GM21737 (cell line): Measurements from ENCODE around the gene AEBP2.
"Not testable (repeated sequence)": the region's sequence is repeated elsewhere in the genome, so short reads cannot be mapped to it uniquely, and the experiment has no call there.

Source experiments
- ATAC-seq: cut with Tn5 transposase; IDR thresholded peaks from one replicate; pipeline ENCODE4 v1.9.1; 2021; ENCODE audit warnings: mild to moderate bottlenecking, moderate library complexity; ENCODE audit not compliant: unreplicated experiment

Gene AEBP2

DNA sequence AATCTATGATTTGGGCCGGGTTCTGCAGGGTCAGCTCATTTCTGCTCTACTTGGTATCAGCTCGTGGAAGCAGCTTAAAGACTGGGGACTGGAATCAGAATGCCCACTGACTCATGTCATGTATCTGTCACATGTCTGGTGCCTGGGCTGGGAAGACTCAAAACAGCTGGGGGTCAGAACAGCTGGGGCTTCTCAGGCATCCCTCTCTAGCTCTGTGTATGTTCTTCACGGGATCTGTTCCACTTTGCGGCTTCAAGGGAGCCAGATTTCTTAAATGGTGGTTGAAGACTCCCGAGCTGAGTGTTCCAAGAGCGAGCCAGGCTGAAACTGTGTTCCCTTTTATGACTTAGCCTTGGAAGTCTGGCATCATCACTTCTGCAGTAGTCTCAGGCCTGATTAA, 11.9 kb downstream of the AEBP2 start:
- no peak for ATAC-seq

DNA sequence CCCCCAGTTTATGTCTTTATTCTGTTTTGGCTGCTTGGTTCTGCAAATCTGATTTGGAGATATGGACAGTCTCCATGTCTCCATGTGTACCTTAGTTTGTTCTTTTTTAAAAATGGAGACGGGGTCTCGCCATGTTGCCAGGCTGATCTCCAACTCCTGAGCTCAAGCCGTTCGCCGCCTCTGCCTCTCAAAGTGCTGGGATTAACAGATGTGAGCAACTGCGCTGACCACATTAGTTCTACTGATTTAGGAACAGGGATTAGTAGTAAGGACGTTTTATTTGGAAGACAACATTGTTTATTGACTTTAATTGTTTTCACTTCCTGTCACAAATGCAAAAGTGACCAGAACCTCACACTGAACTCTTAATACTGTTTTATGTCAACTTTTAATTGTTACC, 14.7 kb downstream of the AEBP2 start:
- no peak for ATAC-seq

DNA sequence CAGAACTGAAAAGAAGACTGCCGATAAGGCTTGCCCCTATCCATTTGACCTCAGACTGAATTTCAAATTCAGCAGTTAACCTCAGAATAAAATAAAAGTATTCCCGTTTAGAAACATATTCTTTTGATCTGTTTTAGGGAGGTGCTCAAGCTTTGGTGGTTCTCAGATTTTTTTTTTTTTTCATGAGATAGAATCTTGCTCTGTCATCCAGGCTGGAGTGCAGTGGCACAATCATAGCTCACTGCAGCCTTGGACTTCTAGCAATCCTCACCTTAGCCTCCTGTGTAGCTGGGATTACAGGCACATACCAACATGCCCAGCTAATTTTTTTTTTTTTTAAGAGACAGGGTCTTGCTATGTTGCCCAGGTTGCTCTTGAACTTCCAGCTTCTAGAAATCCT, 15.5 kb downstream of the AEBP2 start:
- no peak for ATAC-seq

DNA sequence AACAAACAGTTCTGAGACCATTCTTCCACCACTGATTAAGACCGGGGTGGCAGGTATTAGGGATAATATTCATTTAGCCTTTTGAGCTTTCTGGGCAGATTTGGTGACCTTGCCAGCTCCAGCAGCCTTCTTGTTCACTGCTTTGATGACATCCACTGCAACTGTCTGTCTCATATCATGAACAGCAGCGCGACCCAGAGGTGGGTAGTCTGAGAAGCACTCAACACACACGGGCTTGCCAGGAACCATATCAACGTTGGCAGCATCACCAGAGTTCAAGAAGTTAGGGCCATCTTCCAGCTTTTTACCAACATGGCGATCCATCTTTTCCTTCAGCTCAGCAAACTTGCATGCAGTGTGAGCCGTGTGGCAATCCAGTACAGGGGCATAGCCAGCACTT, 16.9 kb downstream of the AEBP2 start:
- no peak for ATAC-seq

DNA sequence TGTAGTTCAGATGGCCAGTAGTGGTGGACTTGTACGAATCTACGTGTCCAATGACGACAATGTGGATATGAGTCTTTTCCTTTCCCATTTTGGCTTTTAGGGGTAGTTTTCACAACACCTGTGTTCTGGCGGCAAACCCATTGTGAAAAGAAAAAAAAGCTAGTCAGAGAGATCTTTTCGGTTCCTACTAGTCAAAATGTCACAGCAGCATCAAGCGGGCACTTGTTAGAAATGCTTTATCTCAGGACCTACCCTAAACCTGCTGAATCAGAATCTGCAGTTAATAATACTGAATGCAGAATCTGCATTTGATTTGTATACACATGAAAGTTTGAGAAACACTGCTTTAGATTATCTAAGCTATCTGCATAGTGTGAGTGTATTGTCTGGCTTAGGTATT, 18.3 kb downstream of the AEBP2 start:
- no peak for ATAC-seq

DNA sequence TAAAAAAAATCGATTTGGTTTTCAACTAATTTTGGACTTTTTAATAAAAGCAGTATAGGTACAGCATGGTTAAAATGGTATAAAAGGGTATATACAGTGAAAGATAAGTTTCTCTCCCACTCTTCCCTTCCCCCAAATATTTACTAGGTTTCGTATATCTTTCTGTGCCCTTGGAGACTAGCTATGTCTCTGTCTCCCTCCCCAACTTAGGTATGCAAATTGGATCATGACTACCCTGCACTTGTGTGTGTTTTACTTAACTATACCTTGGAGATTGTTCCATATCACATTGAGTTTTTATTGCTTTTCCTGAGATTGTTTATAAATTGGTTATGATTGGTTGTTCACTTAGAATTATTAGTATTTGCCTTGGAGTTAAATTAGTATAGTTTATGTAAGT, 19.4 kb downstream of the AEBP2 start:
- no peak for ATAC-seq

DNA sequence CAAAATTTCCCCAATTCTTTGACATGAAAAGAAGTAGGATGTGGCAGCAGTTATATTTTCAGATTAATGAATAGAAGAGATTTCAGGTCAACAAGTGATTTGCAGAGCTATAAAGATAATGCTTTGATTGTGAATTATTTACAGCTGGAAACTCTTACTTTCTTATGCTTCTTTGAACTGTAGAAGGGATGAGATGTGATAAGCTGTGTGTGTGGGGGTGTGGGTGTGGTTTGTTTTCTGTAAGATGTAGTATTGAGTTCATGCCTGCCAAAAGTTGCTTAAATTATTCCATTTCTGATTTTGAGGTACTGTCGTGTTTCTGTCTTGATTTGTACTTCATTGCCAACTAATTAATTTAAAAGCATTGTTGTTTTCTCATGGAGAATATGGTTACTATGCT, 22.7 kb downstream of the AEBP2 start:
- ATAC-seq, result no peak

DNA sequence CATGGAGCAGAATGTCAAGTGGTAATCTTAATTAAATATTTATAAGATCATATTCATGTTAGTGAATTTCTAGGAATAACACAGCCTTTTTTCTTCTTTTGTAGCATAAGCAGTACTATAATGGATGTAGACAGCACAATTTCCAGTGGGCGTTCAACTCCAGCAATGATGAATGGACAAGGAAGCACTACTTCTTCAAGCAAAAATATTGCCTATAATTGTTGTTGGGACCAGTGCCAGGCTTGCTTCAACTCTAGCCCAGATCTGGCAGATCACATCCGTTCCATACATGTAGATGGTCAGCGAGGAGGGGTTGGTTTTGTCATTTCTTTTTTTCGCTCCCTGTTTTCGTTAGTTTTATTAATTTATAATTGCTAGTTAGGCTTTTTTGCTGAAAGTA, 23.1 kb downstream of the AEBP2 start:
- no peak for ATAC-seq

DNA sequence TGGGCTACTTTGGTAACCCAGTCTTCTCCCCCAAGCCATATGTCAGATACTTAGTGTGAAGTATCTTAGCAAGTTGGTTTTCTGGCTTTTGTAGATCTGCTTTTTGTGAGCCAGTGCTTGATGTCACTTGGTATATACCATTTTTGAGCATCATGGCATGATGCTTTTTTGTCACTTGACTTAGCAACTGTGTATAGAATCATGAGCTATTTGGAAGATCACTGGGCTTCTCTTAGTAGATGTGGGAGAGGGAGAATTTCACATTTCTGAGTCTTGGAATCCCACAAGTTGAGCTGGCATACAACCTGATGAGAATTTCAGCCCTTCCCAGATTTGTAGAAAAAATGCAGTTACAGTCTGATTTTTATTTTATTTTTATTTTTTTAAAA, 24.9 kb downstream of the AEBP2 start:
- ATAC-seq, result no peak

DNA sequence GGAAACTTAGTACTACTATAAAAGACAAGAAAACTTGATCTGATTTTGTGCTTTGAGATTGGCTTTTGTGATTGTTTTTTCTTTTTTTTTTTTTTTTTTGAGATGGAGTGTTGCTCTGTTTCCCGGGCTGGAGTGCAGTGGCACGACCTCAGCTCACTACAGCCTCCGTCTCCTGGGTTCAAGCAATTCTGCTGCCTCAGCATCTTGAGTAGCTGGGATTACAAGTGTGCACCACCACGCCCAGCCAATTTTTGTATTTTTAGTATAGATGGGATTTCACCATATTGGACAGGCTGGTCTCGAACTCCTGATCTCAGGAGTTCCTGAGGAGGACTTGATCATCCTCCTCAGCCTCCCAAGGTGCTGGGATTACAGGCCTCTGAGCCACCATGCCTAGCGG, 26.4 kb downstream of the AEBP2 start:
- no peak for ATAC-seq

DNA sequence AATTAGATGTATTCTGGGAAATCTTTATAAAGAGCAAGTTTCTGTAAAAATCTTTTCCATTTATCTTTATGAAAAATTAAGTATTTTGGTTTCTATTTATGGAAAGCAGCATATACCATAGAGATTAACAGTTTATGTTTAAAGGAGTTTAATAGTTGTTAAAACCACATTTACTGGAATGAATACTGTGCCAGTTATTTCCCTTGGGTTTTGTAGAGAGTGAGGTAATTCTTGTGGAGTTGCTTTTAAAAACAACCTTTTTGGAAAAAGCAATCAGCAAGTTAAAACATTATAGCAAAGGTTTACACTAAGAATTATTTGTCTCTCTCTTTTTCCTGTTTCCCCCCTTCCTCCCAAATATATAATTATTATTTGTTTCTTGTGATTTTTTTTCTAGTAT, 34.9 kb downstream of the AEBP2 start:
- no peak for ATAC-seq

DNA sequence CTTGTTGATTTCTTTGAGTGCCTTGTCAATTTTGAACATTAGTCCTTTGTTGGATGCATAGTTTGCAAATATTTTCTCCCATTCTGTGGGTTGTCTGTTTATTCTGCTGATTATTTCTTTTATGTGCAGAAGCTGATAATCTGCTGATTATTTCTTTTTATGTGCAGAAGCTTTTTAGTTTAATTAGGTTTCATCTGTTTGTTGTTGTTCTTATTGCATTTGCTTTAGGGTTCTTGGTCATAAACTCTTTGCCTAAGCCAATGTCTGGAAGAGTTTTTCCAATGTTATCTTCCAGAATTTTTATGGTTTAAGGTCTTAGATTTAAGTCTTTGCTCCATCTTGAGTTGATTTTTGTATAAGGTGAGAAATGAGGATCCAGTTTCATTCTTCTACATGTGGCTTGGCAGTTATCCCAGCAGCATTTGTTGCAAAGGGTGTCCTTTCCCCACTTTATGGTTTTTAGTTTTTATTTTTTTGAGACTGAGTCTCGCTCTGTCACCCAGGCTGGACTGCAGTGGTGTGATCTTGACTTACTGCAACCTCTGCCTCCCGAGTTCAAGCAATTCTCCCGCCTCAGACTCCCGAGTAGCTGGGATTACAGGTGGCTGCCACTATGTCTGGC, 36.7 kb downstream of the AEBP2 start:
- not testable (repeated sequence) for ATAC-seq

DNA sequence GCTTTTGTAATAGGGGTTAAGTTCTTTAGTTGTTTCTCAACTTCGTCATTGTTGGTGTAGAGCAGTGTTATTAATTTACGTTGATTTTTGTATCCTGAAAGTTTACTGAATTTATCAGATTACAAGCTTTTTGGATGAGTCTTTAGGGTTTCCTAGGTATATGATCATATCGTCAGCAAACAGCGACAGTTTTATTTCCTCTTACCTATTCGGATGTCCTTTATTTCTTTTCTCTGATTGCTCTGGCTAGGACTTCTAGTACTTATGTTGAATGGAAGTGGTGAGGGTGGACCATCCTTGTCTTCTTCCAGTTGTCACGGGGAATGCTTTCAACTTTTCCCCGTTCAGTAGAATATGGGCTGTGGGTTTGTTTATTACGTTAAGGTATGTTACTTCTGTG, 37.8 kb downstream of the AEBP2 start:
- no peak for ATAC-seq

DNA sequence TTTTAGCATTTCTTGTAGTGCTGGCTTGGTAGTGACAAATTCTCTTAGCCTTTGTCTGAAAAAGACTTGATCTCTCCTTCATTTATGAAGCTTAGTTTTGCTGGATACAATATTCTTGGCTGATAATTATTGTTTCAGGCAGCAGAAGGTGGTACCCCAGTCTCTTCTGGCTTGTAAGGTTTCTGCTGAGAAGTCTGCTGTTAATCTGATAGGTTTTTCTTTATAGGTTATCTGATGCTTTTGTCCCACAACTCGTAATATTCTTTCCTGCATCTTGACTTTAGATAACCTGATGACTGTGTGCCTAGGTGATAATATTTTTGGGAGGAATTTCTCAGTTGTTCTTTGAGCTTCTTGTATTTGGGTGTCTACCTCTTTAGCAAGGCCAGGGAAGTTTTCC, 41.2 kb downstream of the AEBP2 start:
- no peak for ATAC-seq

DNA sequence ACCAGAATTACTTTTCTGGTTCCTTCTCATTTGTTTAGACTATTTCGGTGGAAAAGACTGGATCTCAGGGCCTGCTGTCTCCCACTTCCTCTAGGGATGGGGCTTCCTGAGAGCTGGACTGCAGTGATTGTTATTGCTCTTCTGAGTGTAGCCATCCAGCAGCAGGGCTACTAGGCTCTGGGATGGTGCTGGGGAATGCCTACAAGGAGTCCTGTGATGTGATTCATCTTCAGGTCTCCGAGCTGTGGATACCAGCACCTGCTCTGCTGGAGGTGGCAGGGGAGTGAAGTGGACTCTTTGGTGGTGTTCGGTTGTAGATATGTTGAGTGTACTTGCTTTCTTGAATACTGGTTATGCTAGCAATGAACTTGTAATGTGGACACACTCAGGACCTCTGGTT, 42.7 kb downstream of the AEBP2 start:
- no peak for ATAC-seq

DNA sequence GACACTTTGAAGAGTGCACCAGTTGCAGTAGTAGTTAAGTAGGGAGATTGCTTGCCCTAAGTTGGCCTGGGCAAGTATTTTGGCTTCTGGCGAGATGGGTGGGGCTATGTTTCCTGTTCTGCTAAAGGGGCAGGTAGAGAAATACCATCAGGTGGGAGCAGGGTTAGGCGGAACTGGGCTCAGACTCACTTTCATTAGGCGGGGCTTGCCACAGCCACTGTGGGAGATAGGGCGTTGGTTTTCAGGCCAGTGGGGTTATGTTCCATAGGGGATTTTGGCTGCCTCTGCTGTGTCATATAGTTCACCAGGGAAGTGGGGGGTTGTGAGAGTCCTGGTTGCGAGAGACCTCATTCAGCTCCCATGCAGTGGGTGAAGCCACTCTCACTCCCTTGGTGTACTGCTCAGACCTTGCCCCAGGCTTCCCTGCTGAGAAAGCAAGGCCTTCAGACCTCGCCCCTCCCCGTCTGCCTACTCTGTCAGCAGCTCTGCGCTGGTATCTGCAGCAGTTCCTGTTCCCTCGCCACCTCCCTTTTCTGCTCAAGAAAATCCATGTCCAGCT, 43.3 kb downstream of the AEBP2 start:
- peak; percentile 76 for ATAC-seq

DNA sequence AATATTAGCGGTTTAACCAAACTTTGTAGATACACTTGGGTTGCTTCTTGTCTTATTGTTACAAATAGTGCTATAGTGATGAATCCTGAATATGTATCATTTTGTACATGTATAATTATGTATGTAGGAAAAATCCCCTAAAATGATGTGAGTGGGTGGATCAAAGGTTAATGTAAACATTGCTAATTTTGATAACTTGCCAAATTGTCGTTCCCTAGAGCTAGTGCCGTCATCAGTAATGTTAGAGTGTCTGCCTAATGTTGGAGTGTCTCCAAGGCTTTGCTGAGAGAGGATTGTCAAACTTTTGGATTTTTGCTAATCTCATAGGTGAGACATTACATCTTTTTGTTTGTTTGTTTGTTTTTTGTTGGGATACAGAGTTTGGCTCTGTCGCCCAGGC, 44.4 kb downstream of the AEBP2 start:
- no peak for ATAC-seq

DNA sequence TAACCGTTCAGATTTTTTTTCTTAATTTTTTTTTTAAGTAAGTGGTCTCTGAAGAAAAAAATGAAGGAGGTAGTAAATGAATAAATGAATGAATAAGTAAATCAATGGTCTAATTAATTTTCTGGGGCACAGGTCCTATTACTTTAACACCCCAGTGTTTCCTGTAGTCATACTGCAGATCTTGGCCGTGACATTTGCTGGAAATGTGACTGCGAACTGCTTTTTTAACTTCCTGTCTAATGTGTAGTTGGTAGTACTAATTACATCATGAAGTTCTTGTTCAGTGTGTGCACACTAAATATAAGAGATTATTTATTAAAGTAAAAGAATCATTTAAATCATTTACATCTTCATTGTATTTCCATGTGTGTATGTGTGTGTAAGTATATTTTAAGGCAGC, 45.4 kb downstream of the AEBP2 start:
- no peak for ATAC-seq

DNA sequence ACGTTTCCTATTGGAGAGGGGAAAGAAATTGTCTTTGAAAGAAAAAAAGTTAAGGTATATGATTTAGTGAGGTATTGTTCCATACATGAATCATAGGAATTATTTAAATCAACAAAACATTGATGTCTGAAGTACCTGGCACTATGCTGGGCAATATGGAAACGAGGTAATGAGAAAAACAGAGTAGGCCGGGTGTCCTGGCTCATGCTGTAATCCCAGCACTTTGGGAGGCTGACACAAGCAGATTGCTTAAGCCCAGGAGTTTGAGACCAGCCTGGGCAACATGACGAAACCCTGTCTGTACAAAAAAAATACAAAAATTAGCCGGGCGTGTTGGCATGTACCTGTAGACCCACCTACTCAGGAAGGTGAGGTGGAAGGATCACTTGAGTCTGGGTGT, 45.9 kb downstream of the AEBP2 start:
- no peak for ATAC-seq

DNA sequence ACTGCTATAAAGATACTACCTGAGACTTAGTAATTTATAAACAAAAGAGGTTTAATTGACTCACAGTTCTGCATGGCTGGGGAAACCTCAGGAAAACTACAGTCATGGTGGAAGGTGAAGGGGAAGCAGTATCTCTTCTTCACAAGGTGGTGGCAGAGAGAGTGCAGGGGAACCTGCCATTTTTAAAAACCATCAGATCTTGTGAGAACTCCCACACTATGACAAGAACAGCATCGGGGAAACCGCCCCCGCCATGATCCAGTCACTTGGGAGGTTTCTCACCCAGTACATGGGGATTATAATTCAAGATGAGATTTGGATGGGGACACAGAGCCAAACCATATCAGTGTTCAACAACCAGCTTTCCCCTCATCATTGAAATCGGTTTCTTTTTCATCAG, 49.9 kb downstream of the AEBP2 start:
- ATAC-seq, result no peak

DNA sequence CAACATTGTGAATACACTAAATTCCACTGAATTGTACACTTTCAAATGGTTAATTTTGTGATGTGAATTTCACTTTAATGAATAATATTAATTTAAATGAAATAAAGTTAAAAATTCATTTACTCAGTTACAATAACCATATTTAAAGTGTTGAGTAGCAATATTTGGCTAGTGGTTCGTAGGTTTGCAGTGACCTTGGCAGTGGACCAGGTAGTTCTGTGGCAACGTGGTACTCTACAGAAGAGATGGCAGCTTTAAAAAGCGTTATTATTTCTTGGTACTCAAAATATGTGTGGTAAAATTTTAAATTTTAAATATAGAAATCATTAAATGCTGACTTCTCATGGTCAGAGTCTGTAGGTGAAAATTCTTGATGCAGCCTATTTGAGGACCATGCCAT, 51.6 kb downstream of the AEBP2 start:
- ATAC-seq, result no peak

DNA sequence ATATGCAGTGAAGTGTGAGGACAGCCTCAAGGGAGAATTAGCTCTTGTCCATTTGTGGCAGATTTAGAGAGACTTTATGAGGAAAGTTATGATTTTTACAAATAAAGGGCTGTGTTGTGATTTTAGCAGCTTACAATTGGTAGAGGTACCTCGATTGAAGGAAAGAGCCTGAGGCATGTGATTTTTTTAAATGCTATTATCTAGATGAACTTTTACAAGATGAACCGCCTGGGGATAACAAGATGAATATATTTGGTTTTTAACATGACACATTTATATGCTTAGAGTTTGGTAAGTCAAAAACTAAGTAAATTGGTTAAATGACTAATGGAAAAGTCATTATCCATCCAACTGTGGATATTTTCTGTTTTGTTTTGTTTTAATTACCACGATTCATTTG, 52.6 kb downstream of the AEBP2 start:
- ATAC-seq, result no peak

DNA sequence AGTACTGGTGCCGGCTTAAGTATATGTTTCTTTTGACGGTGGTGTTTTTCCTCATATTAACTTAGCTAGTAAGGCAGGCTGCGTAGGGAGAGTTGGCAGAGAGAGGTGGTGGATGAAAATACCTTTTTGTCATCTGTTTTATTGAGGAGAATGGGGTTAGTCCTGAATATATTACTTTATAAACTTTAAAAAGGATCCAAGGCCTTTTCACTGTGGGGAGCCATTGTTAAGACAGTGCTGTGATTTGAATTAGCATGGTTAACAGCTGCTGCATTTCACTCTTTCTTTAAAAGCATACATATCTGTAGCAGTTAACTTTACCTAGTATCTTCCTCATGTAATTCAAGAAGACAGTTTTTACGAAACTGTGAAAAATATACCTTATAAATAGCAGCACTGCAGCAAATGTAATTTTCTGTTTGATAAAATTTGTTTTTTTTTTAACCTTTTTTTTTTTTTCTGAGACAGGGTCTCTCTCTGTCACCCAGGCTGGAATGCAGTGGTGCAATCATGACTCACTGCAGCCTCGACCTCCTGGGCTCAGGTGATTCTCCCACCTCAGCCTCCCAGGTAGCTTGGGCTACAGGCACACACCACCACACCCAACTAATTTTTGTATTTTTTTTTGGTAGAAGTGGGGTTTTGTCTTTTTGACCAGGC, 57.1 kb downstream of the AEBP2 start:
- ATAC-seq, result no peak
